Panc1 (cell line): ENCODE measurements around the gene CDK14.

ENCODE experiments used
- CTCF ChIP-seq: fragments of 450-650 bp; IDR thresholded peaks from 2 replicates; pipeline ENCODE4 v1.5.1; 2017; ENCODE audit warnings: mild to moderate bottlenecking
- POLR2AphosphoS5 ChIP-seq: IDR thresholded peaks from 2 replicates; pipeline ENCODE4 v1.6.1; 2012; ENCODE audit warnings: mild to moderate bottlenecking, low read depth, low read length, moderate library complexity
- TCF7L2 ChIP-seq: IDR thresholded peaks from 2 replicates; pipeline ENCODE4 v1.6.1; 2011; ENCODE audit warnings: mild to moderate bottlenecking, low read depth, low read length, inconsistent platforms

DNA sequence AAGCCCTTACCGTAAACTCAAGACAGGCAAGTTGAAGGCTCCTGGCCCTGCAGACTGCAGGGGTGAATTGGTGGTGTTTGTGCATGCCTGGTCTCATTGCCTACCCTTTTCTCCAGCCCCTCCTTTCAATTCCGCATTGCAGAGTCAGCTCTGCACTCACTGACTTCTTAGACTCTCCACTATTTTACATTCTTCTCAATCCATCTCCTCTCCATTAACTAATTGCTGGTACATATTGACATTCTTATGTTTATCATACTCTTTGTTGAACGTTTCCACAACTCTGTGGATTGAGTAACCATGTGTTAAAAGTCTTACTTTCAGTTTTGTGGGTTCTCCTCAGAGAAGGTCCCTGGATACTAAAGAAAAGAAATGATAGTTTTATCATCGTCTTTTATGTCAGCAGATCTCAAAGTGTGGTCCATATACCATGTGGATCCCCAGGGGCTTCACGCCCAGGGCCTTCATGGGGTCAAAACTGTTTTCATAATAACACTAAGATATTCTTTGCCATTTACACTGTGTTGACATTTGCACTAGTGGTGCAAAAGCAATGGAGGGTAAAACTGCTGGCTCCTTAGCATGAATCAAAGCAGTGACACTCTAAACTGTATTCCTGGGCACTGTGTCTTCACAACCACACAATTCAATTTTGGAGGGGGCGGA, 532.7 kb downstream of the CDK14 start:
- TF ChIP-seq TCF7L2 (no peak), CTCF (no peak), POLR2AphosphoS5 (no peak)
